ENCODE measurements around the gene STARD13. TPM values are rescaled to one million over a fixed set of nuclear protein-coding genes. Genes with fewer than 3 reads are reported as not detected.

STARD13 gene
- polyA plus RNA-seq, 4 donors, result 23.3 to 24.1 (median 23.7) TPM

GRCh38 chr13:33127009-33127551 is 158.5 kb downstream of the STARD13 start:
- no peak for DNase-seq (ENCODE audit: low read depth in 4 of 4, low spot score in 3 of 4)

- DNase-seq (ENCODE audit: low read depth in 4 of 4, low spot score in 3 of 4), result no peak
These were observed 159.6 kb downstream of the STARD13 start for GRCh38 chr13:33125821-33126570.

- no peak for DNase-seq (ENCODE audit: low read depth in 4 of 4, low spot score in 3 of 4)
These were observed 162.3 kb downstream of the STARD13 start for GRCh38 chr13:33123066-33123859.

GRCh38 chr13:33119856-33120543 is 165.6 kb downstream of the STARD13 start:
- DNase-seq (ENCODE audit: low read depth in 4 of 4, low spot score in 3 of 4), result no peak

GRCh38 chr13:33119022-33119781 is 166.4 kb downstream of the STARD13 start:
- DNase-seq (ENCODE audit: low read depth in 4 of 4, low spot score in 3 of 4), result no peak

- DNase-seq (ENCODE audit: low read depth in 4 of 4, low spot score in 3 of 4), result no peak
These were observed 169.1 kb downstream of the STARD13 start for GRCh38 chr13:33116321-33117010.

- DNase-seq (ENCODE audit: low read depth in 4 of 4, low spot score in 3 of 4), result no peak
These were observed 170.3 kb downstream of the STARD13 start for GRCh38 chr13:33115274-33115673.

- no peak for DNase-seq (ENCODE audit: low read depth in 4 of 4, low spot score in 3 of 4)
These were observed 171.4 kb downstream of the STARD13 start for GRCh38 chr13:33114146-33114545.

GRCh38 chr13:33112766-33113165 is 172.8 kb downstream of the STARD13 start:
- DNase-seq (ENCODE audit: low read depth in 4 of 4, low spot score in 3 of 4), result no peak

- DNase-seq (ENCODE audit: low read depth in 4 of 4, low spot score in 3 of 4), result no peak
These were observed 174.0 kb downstream of the STARD13 start for GRCh38 chr13:33111414-33112110.

- DNase-seq (ENCODE audit: low read depth in 4 of 4, low spot score in 3 of 4), result no peak
These were observed 174.7 kb downstream of the STARD13 start for GRCh38 chr13:33110713-33111413.

- no peak for DNase-seq (ENCODE audit: low read depth in 4 of 4, low spot score in 3 of 4)
These were observed 175.2 kb downstream of the STARD13 start for GRCh38 chr13:33110386-33110712.

GRCh38 chr13:33109801-33110200 is 175.8 kb downstream of the STARD13 start:
- DNase-seq (ENCODE audit: low read depth in 4 of 4, low spot score in 3 of 4), result no peak

GRCh38 chr13:33109271-33109697 is 176.3 kb downstream of the STARD13 start:
- no peak for DNase-seq (ENCODE audit: low read depth in 4 of 4, low spot score in 3 of 4)

GRCh38 chr13:33108620-33109019 is 176.9 kb downstream of the STARD13 start:
- DNase-seq (ENCODE audit: low read depth in 4 of 4, low spot score in 3 of 4), result no peak

GRCh38 chr13:33107361-33107760 is 178.2 kb downstream of the STARD13 start:
- no peak for DNase-seq (ENCODE audit: low read depth in 4 of 4, low spot score in 3 of 4)

GRCh38 chr13:33106656-33107360 is 178.7 kb downstream of the STARD13 start:
- DNase-seq (ENCODE audit: low read depth in 4 of 4, low spot score in 3 of 4), result no peak
